H1 (cell line): Measurements from ENCODE around the gene AP3B2. TPM values are rescaled to one million over a fixed set of nuclear protein-coding genes. Genes with fewer than 3 reads are reported as not detected.

Experiments used
- CTCF ChIA-PET: fragments of 300-600 bp; sonication (Branson Sonifier 250); formaldehyde crosslinking; loops from one replicate; lab custom pipeline; 2021; ENCODE audit not compliant: partially characterized antibody; lab: Charles Lee
- POLR2A ChIA-PET: fragments of 300-600 bp; sonication (Branson Sonifier 250); formaldehyde crosslinking; loops from one replicate; lab custom pipeline; 2021; ENCODE audit warnings: inconsistent platforms; ENCODE audit not compliant: partially characterized antibody; lab: Charles Lee
- DNase-seq, 2 experiments: peaks; one replicate each; pipeline versions ENCODE4 v3.0.0 to v3.0.0-alpha.2; 2010 to 2022; ENCODE audit warnings: low spot score in 2 of 2, low read depth in 1 of 2, mixed read lengths in 1 of 2
- FAIRE-seq: peaks from 2 replicates; lab custom pipeline; 2011; peaks lifted over from hg19 to GRCh38; lab: Jason Lieb, UNC
- H2AFZ ChIP-seq: 2 replicates; pipeline ENCODE4 v1.8.1; 2012; ENCODE audit warnings: low read length, inconsistent platforms
- H2AK5ac ChIP-seq: 2 replicates; pipeline ENCODE4 v1.6.1; 2013; ENCODE audit warnings: low read depth, low read length
- H2BK120ac ChIP-seq: replicated peaks from 2 replicates; pipeline ENCODE3; 2013; ENCODE audit warnings: low read depth, low read length, inconsistent platforms
- H2BK12ac ChIP-seq: 2 replicates; pipeline ENCODE4 v1.6.1; 2013; ENCODE audit warnings: low read depth, low read length
- H2BK15ac ChIP-seq: 2 replicates; pipeline ENCODE4 v1.6.1; 2013; ENCODE audit warnings: low read length
- H2BK20ac ChIP-seq: 2 replicates; pipeline ENCODE4 v1.6.1; 2013; ENCODE audit warnings: low read length
- H2BK5ac ChIP-seq: 2 replicates; pipeline ENCODE4 v1.6.1; 2013; ENCODE audit warnings: low read depth, low read length
- H3K14ac ChIP-seq: 2 replicates; pipeline ENCODE4 v1.6.1; 2013; ENCODE audit warnings: inconsistent platforms; ENCODE audit not compliant: insufficient read length
- H3K18ac ChIP-seq: 2 replicates; pipeline ENCODE4 v1.6.1; 2013; ENCODE audit warnings: low read length; ENCODE audit errors: extremely low read depth
- H3K23ac ChIP-seq: 2 replicates; pipeline ENCODE4 v1.6.1; 2013; ENCODE audit warnings: inconsistent platforms; ENCODE audit not compliant: insufficient read length
- H3K23me2 ChIP-seq: 2 replicates; pipeline ENCODE4 v1.6.1; 2013; ENCODE audit warnings: low read depth, low read length
- H3K27ac ChIP-seq: 2 replicates; pipeline ENCODE4 v1.6.1; 2011; ENCODE audit warnings: low read depth, low read length, inconsistent platforms
- H3K27me3 ChIP-seq, 4 experiments: replicated peaks in 1 of 4; 1 replicate in 1 of 4; 2 replicates in 3 of 4; pipeline versions ENCODE4 v1.6.1 to v1.8.1; 2011 to 2013; ENCODE audit warnings: low read length in 3 of 4, mild to moderate bottlenecking in 3 of 4, inconsistent platforms in 2 of 4, mixed read lengths in 2 of 4, moderate library complexity in 1 of 4; ENCODE audit not compliant: control insufficient read depth in 3 of 4, insufficient read depth in 3 of 4; ENCODE audit errors: extremely low read depth in 1 of 4
- H3K36me3 ChIP-seq, 4 experiments: 2 replicates each; pipeline versions ENCODE4 v1.6.1 to v1.8.1; 2011 to 2013; ENCODE audit warnings: mild to moderate bottlenecking in 4 of 4, low read length in 3 of 4, moderate library complexity in 2 of 4, control low read depth in 1 of 4, inconsistent platforms in 1 of 4; ENCODE audit not compliant: insufficient read depth in 4 of 4, control insufficient read depth in 2 of 4
- H3K4ac ChIP-seq: replicated peaks from 2 replicates; pipeline ENCODE3; 2013; ENCODE audit warnings: low read length, low read depth, mixed read lengths, inconsistent platforms; ENCODE audit not compliant: insufficient read length
- H3K4me1 ChIP-seq, 4 experiments: replicated peaks in 1 of 4; 1 replicate in 1 of 4; 2 replicates in 3 of 4; pipeline versions ENCODE4 v1.6.1 to v1.8.1; 2011 to 2013; ENCODE audit warnings: low read length in 3 of 4, inconsistent platforms in 2 of 4, mixed read lengths in 1 of 4; ENCODE audit not compliant: insufficient read depth in 4 of 4, control insufficient read depth in 3 of 4
- H3K4me2 ChIP-seq, 2 experiments: 2 replicates each; pipeline versions ENCODE4 v1.6.1 to v1.8.1; 2011 to 2013; ENCODE audit warnings: low read depth in 2 of 2, low read length in 2 of 2, control low read depth in 1 of 2, inconsistent platforms in 1 of 2, mild to moderate bottlenecking in 1 of 2; ENCODE audit not compliant: insufficient read depth in 1 of 2
- H3K4me3 ChIP-seq, 4 experiments: fragments of 200-600, 300-600 bp in 1 of 4; sonication (generic), shearing (Covaris generic), sonication (Bioruptor Twin) in 1 of 4; 2 replicates each; pipeline versions ENCODE4 v1.5.1 to v1.8.1; 2011 to 2016; ENCODE audit warnings: low read length in 4 of 4, low read depth in 3 of 4, control low read depth in 2 of 4, inconsistent platforms in 2 of 4, mild to moderate bottlenecking in 2 of 4, mixed read lengths in 1 of 4, moderate library complexity in 1 of 4; ENCODE audit not compliant: insufficient read depth in 2 of 4; ENCODE audit errors: extremely low read depth in 1 of 4
- H3K56ac ChIP-seq: replicated peaks from 2 replicates; pipeline ENCODE3; 2013; ENCODE audit warnings: low read depth, mild to moderate bottlenecking, mixed read lengths, low read length, inconsistent platforms; ENCODE audit not compliant: insufficient read length
- H3K79me1 ChIP-seq: 2 replicates; pipeline ENCODE4 v1.6.1; 2013; ENCODE audit warnings: low read depth, low read length, control low read depth
- H3K79me2 ChIP-seq, 2 experiments: 2 replicates each; pipeline versions ENCODE4 v1.6.1 to v1.8.1; 2012 to 2013; ENCODE audit warnings: low read length in 2 of 2, mild to moderate bottlenecking in 2 of 2, inconsistent platforms in 1 of 2; ENCODE audit not compliant: insufficient read depth in 2 of 2, control insufficient read depth in 1 of 2
- H3K9ac ChIP-seq, 4 experiments: replicated peaks in 1 of 4; 1 replicate in 1 of 4; 2 replicates in 3 of 4; pipeline versions ENCODE4 v1.6.1 to v1.8.1; 2011 to 2013; ENCODE audit warnings: low read depth in 3 of 4, low read length in 3 of 4, control low read depth in 2 of 4, mild to moderate bottlenecking in 2 of 4, moderate library complexity in 2 of 4, inconsistent platforms in 1 of 4; ENCODE audit errors: extremely low read depth in 1 of 4
- H3K9me3 ChIP-seq, 2 experiments: 2 replicates each; pipeline versions ENCODE4 v1.6.1 to v1.8.1; 2012 to 2013; ENCODE audit warnings: mild to moderate bottlenecking in 2 of 2, moderate library complexity in 2 of 2, control low read depth in 1 of 2, inconsistent platforms in 1 of 2, low read depth in 1 of 2, low read length in 1 of 2, mixed read lengths in 1 of 2; ENCODE audit not compliant: insufficient read depth in 2 of 2
- H4K20me1 ChIP-seq, 2 experiments: replicated peaks in 1 of 2; 2 replicates each; pipeline versions ENCODE3 to v1.8.1; 2011 to 2013; ENCODE audit warnings: inconsistent platforms in 2 of 2, low read length in 2 of 2, mild to moderate bottlenecking in 1 of 2; ENCODE audit not compliant: insufficient read depth in 2 of 2, control insufficient read depth in 1 of 2
- H4K5ac ChIP-seq: 2 replicates; pipeline ENCODE4 v1.6.1; 2013; ENCODE audit warnings: low read length, low read depth, mixed read lengths, inconsistent platforms; ENCODE audit not compliant: insufficient read length
- H4K8ac ChIP-seq: 2 replicates; pipeline ENCODE4 v1.8.0; 2013; ENCODE audit warnings: mild to moderate bottlenecking, moderate library complexity, low read length, inconsistent platforms; ENCODE audit not compliant: insufficient read depth; ENCODE audit errors: extremely low read depth
- H4K91ac ChIP-seq: replicated peaks from 2 replicates; pipeline ENCODE3; 2013; ENCODE audit warnings: low read length, mixed read lengths, inconsistent platforms; ENCODE audit not compliant: insufficient read length
- ATF2 ChIP-seq: IDR thresholded peaks from 2 replicates; pipeline ENCODE4 v1.6.1; 2012; ENCODE audit warnings: low read length, inconsistent platforms
- BRCA1 ChIP-seq: IDR thresholded peaks from 2 replicates; pipeline ENCODE4 v1.6.1; 2012; ENCODE audit warnings: low read depth, low read length, improper control_type of control experiment
- CBX5 ChIP-seq: fragments of 300-800, 300-1000 bp; sonication (generic); IDR thresholded peaks from 2 replicates; pipeline ENCODE4 v1.7.1; 2016; ENCODE audit warnings: antibody characterized with exemption, low read length, low read depth
- CTBP2 ChIP-seq: IDR thresholded peaks from 2 replicates; pipeline ENCODE4 v1.7.0; 2011; ENCODE audit warnings: borderline replicate concordance, mild to moderate bottlenecking, moderate library complexity, mixed read lengths, low read length; ENCODE audit not compliant: insufficient read depth, insufficient read length
- CTCF ChIP-seq, 3 experiments: IDR thresholded peaks; 1 replicate in 2 of 3; 2 replicates in 1 of 3; pipeline versions ENCODE4 v1.5.1 to v1.6.1; 2011; ENCODE audit warnings: low read length in 3 of 3, mild to moderate bottlenecking in 3 of 3, inconsistent platforms in 2 of 3, low read depth in 1 of 3, moderate library complexity in 1 of 3; ENCODE audit not compliant: insufficient read depth in 1 of 3; ENCODE audit errors: control extremely low read depth in 1 of 3
- RXRA ChIP-seq: IDR thresholded peaks from 2 replicates; pipeline ENCODE4 v1.6.1; 2011; ENCODE audit warnings: low read depth, mild to moderate bottlenecking, low read length, moderate library complexity; ENCODE audit not compliant: insufficient read depth
- SIN3A ChIP-seq, 2 experiments: IDR thresholded peaks in 1 of 2; conservative IDR thresholded peaks in 1 of 2; 2 replicates each; pipeline ENCODE4 v1.6.1; 2011 to 2012; ENCODE audit warnings: low read length in 2 of 2, improper control_type of control experiment in 1 of 2, low read depth in 1 of 2, mild to moderate bottlenecking in 1 of 2
- SP4 ChIP-seq: IDR thresholded peaks from 2 replicates; pipeline ENCODE4 v1.6.1; 2012; ENCODE audit warnings: low read length, inconsistent platforms
- YY1 ChIP-seq: IDR thresholded peaks from 2 replicates; pipeline ENCODE4 v1.6.1; 2011; ENCODE audit warnings: low read depth, mild to moderate bottlenecking, low read length
- ZNF274 ChIP-seq: IDR thresholded peaks from 2 replicates; pipeline ENCODE4 v1.7.0; 2012; ENCODE audit warnings: low read length, borderline replicate concordance; ENCODE audit errors: extremely low read depth
- WGBS, 2 experiments: shearing (Covaris generic) in 1 of 2; methylation state at CpG; one replicate each; pipeline versions ENCODE4 v1.1.6 to v1.1.7; 2013 to 2015; ENCODE audit warnings: low lambda C conversion rate in 2 of 2, mixed read lengths in 2 of 2, inconsistent platforms in 1 of 2, low coverage in 1 of 2, missing lambda C conversion rate in 1 of 2; ENCODE audit not compliant: insufficient replicate concordance in 2 of 2, insufficient coverage in 1 of 2, insufficient read length in 1 of 2; ENCODE audit errors: extremely low coverage in 1 of 2, missing lambda C conversion rate in 1 of 2; 5-methylcytosine and 5-hydroxymethylcytosine counted together
- polyA plus RNA-seq, 7 experiments: library from polyadenylated mRNA; depleted of rRNA in 3 of 7; stranded (reverse) in 5 of 7; unstranded in 2 of 7; fragments of >200 nt in 5 of 7; fragments of 200-250 nt in 2 of 7; gene quantifications; 1 replicate in 5 of 7; 2 replicates in 1 of 7; 4 replicates in 1 of 7; pipeline versions ENCODE4 v1.2.1 to v1.2.3, GENCODE V29; 2011 to 2013; ENCODE audit warnings: missing spikeins in 2 of 7, mixed read lengths in 2 of 7
- total RNA-seq: library from RNA; stranded (reverse); fragmentation: NEBNext Ultra II Directional; extraction: Animal tissue kit (Norgen Biotek cat#: 25700); gene quantifications from 2 replicates; pipeline ENCODE4 v1.2.1, GENCODE V29; 2021

AP3B2 gene
- total and polyA plus RNA-seq, 2 of the 8 experiments (the other 6 are each of a cell fraction or from before 2014, with no cell fraction given): 21.8 to 25.7 TPM

- Histone ChIP-seq H2BK20ac (no peak overlapping the region), H2BK5ac (no peak overlapping the region), H3K18ac (no peak overlapping the region), H2BK12ac (no peak overlapping the region), H3K56ac (no peak overlapping the region), H2BK120ac (no peak overlapping the region), H3K9me3 (no peaks in the 10 kb centered on the region), H3K4me2 (no peak overlapping the region), H2AK5ac (no peak overlapping the region), H3K23ac (no peak overlapping the region), H3K23me2 (no peaks in the 10 kb centered on the region), H4K8ac (no peak overlapping the region), H3K4ac (no peak overlapping the region), H4K91ac (no peak overlapping the region), H3K27me3 (no peaks in the 10 kb centered on the region), H3K9ac (no peak overlapping the region), H3K79me2 (no peaks in the 10 kb centered on the region), H4K5ac (no peak overlapping the region), H3K4me1 (no peaks in the 10 kb centered on the region), H3K79me1 (no peaks in the 10 kb centered on the region), H3K36me3 (no peaks in the 10 kb centered on the region), H3K14ac (no peak overlapping the region), H4K20me1 (no peaks in the 10 kb centered on the region), H3K4me3 (no peak overlapping the region), H2AFZ (no peak overlapping the region), H2BK15ac (no peak overlapping the region), H3K27ac (no peak overlapping the region)
- DNase-seq (no peak), FAIRE-seq (no peak)
- CTCF ChIA-PET: no interaction called here
- POLR2A ChIA-PET: no interaction called here
- 90% methylated on average over 4 of the region's 4 CpGs; no CpG with 5 or more reads in 1 of the 2 experiments for WGBS, 2 experiments
- TF ChIP-seq SIN3A (conservative IDR thresholded peaks at IDR 0.05 in 1 of 2, IDR thresholded peaks at IDR 0.05 in 1 of 2; ENCODE audit: low read depth in 1 of 2, low read length in 2 of 2) (no peak), YY1 (no peak), ATF2 (no peak), CTCF (IDR thresholded peaks at IDR 0.05; ENCODE audit: control extremely low read depth in 1 of 3, insufficient read depth in 1 of 3, low read depth in 1 of 3, low read length in 3 of 3) (no peak), SP4 (no peak), ZNF274 (no peak), CTBP2 (no peak), BRCA1 (no peak), RXRA (no peak), CBX5 (no peak)
These were observed 39.0 kb downstream of the AP3B2 start for GRCh38 chr15:82670699-82671098.
